Keratinocyte (primary cell): ENCODE data around the gene SRD5A2. TPM values are rescaled to one million over a fixed set of nuclear protein-coding genes. Genes with fewer than 3 reads are reported as not detected.

ENCODE experiments used
- DNase-seq: peaks from one replicate; pipeline ENCODE4 v3.0.0-alpha.2; 2011; ENCODE audit warnings: low read depth, missing footprints, low spot score
- FAIRE-seq: peaks from 2 replicates; lab custom pipeline; 2011; peaks lifted over from hg19 to GRCh38; lab: Jason Lieb, UNC
- H2AFZ ChIP-seq: 2 replicates; pipeline ENCODE4 v1.6.0; 2012; ENCODE audit warnings: low read length, control low read depth, inconsistent platforms; ENCODE audit not compliant: control insufficient read depth
- H3K27ac ChIP-seq: 2 replicates; pipeline ENCODE4 v1.5.1; 2011; ENCODE audit warnings: low read length; ENCODE audit not compliant: control insufficient read depth, insufficient read depth
- H3K27me3 ChIP-seq: 3 replicates; pipeline ENCODE4 v1.6.0; 2011; ENCODE audit warnings: low read length; ENCODE audit not compliant: control insufficient read depth, insufficient read depth; ENCODE audit errors: extremely low read depth
- H3K36me3 ChIP-seq, 2 experiments: 2 replicates in 1 of 2; 3 replicates in 1 of 2; pipeline ENCODE4 v1.5.1; 2011; ENCODE audit warnings: low read length in 2 of 2, mild to moderate bottlenecking in 1 of 2; ENCODE audit not compliant: control insufficient read depth in 2 of 2, insufficient read depth in 2 of 2; ENCODE audit errors: extremely low read depth in 1 of 2
- H3K4me1 ChIP-seq: 3 replicates; pipeline ENCODE4 v1.5.1; 2011; ENCODE audit warnings: low read length; ENCODE audit not compliant: control insufficient read depth, insufficient read depth; ENCODE audit errors: extremely low read depth
- H3K4me2 ChIP-seq: 3 replicates; pipeline ENCODE4 v1.6.0; 2011; ENCODE audit warnings: low read depth, low read length; ENCODE audit not compliant: control insufficient read depth, insufficient read depth; ENCODE audit errors: extremely low read depth
- H3K4me3 ChIP-seq, 3 experiments: fragments of 200-600 bp in 1 of 3; sonication (generic) in 1 of 3; 2 replicates in 2 of 3; 3 replicates in 1 of 3; pipeline ENCODE4 v1.5.1; 2011 to 2016; ENCODE audit warnings: low read length in 3 of 3, mild to moderate bottlenecking in 3 of 3, control low read depth in 2 of 3, inconsistent platforms in 1 of 3, low read depth in 1 of 3, mixed read lengths in 1 of 3, mixed run types in 1 of 3, moderate library complexity in 1 of 3; ENCODE audit not compliant: control insufficient read depth in 2 of 3, insufficient read depth in 2 of 3; ENCODE audit errors: extremely low read depth in 1 of 3
- H3K79me2 ChIP-seq: 2 replicates; pipeline ENCODE4 v1.6.0; 2012; ENCODE audit warnings: low read length; ENCODE audit not compliant: control insufficient read depth, insufficient read depth
- H3K9ac ChIP-seq: 3 replicates; pipeline ENCODE4 v1.6.0; 2011; ENCODE audit warnings: low read length; ENCODE audit not compliant: control insufficient read depth, insufficient read depth; ENCODE audit errors: extremely low read depth
- H3K9me1 ChIP-seq: 3 replicates; pipeline ENCODE4 v1.6.0; 2011; ENCODE audit warnings: low read length; ENCODE audit not compliant: control insufficient read depth, insufficient read depth; ENCODE audit errors: extremely low read depth
- H3K9me3 ChIP-seq: 2 replicates; pipeline ENCODE4 v1.5.1; 2012; ENCODE audit warnings: low read depth, low read length; ENCODE audit not compliant: control insufficient read depth
- H4K20me1 ChIP-seq: 3 replicates; pipeline ENCODE4 v1.6.0; 2011; ENCODE audit warnings: low read length; ENCODE audit not compliant: control insufficient read depth, insufficient read depth; ENCODE audit errors: extremely low read depth
- EZH2 ChIP-seq: IDR thresholded peaks from one replicate; pipeline ENCODE4 v1.6.1; 2012; ENCODE audit warnings: inconsistent platforms, mild to moderate bottlenecking, low read length, moderate library complexity
- dilution Hi-C: fragments of 300-500 bp; cut with MboI; formaldehyde crosslinking; loops from one replicate; pipeline ENCODE4 v1.7.0; 2020; ENCODE audit warnings: low sequenced_read_pairs; ENCODE audit not compliant: extremely low pct_ligation_motif_present
- polyA plus RNA-seq, 5 experiments: library from polyadenylated mRNA; depleted of rRNA in 3 of 5; stranded (reverse) in 3 of 5; stranded (forward) in 1 of 5; unstranded in 1 of 5; fragments of >200 nt; gene quantifications; 1 replicate in 1 of 5; 2 replicates in 3 of 5; 3 replicates in 1 of 5; pipeline versions ENCODE4 v1.2.1 to v1.2.3, GENCODE V29; 2011 to 2012; ENCODE audit warnings: missing spikeins in 2 of 5, low read depth in 1 of 5, low replicate concordance in 1 of 5
- TF ChIP-seq, protein P1 (sequence below), 3 experiments: IDR thresholded peaks in 1 of 3; conservative IDR thresholded peaks in 1 of 3; optimal IDR thresholded peaks in 1 of 3; 2 replicates in 2 of 3; 3 replicates in 1 of 3; pipeline versions ENCODE3 to v1.5.1; 2011; ENCODE audit warnings: low read length in 3 of 3, mild to moderate bottlenecking in 3 of 3, moderate library complexity in 2 of 3, control low read depth in 1 of 3, inconsistent platforms in 1 of 3; ENCODE audit not compliant: insufficient read depth in 2 of 3; ENCODE audit errors: extremely low read depth in 1 of 3

The SRD5A2 gene
- polyA plus RNA-seq, 1 donor (not counting 4 experiments of a cell fraction or from before 2014, with no cell fraction given): 0.04 TPM

DNA sequence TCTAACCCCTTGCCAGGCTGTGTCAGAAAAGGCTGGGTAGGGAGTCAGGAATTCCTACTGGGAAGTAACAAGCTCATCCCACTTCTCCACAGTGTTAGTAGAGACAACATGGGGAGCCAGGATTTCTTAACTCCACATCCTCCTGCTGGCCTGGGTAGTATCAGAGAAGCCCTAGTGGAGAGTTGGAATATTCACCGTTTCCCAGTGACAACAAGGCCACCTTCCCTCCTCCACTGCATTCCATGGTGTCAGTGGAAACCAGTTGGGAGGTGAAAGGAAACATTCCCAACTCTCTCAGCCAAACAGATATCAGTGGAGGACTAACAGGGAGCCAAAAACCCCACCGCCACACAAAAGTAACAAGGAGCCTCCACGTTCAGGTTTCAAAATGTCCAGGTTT, 41.2 kb downstream of the SRD5A2 start:
- Histone ChIP-seq H3K9me1 (no peaks in the 10 kb centered on the region), H3K4me1 (peaks cover 1% of the 10 kb centered on the region), H3K9ac (no peak overlapping the region), H3K27me3 (peaks cover 4% of the 10 kb centered on the region), H3K79me2 (no peaks in the 10 kb centered on the region), H3K4me2 (no peak overlapping the region), H3K27ac (no peak overlapping the region), H3K36me3 (no peaks in the 10 kb centered on the region), H4K20me1 (no peaks in the 10 kb centered on the region), H2AFZ (no peak overlapping the region), H3K4me3 (no peak overlapping the region), H3K9me3 (no peaks in the 10 kb centered on the region)
- no peak for TF ChIP-seq EZH2
- TF ChIP-seq, protein P1, sequence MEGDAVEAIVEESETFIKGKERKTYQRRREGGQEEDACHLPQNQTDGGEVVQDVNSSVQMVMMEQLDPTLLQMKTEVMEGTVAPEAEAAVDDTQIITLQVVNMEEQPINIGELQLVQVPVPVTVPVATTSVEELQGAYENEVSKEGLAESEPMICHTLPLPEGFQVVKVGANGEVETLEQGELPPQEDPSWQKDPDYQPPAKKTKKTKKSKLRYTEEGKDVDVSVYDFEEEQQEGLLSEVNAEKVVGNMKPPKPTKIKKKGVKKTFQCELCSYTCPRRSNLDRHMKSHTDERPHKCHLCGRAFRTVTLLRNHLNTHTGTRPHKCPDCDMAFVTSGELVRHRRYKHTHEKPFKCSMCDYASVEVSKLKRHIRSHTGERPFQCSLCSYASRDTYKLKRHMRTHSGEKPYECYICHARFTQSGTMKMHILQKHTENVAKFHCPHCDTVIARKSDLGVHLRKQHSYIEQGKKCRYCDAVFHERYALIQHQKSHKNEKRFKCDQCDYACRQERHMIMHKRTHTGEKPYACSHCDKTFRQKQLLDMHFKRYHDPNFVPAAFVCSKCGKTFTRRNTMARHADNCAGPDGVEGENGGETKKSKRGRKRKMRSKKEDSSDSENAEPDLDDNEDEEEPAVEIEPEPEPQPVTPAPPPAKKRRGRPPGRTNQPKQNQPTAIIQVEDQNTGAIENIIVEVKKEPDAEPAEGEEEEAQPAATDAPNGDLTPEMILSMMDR (optimal IDR thresholded peaks at IDR 0.05 in 1 of 3, IDR thresholded peaks at IDR 0.05 in 1 of 3, conservative IDR thresholded peaks at IDR 0.05 in 1 of 3; ENCODE audit: extremely low read depth in 1 of 3, insufficient read depth in 2 of 3, low read length in 3 of 3): no peak
- no peak for DNase-seq
- dilution Hi-C loops: no loop called here
- no peak for FAIRE-seq

DNA sequence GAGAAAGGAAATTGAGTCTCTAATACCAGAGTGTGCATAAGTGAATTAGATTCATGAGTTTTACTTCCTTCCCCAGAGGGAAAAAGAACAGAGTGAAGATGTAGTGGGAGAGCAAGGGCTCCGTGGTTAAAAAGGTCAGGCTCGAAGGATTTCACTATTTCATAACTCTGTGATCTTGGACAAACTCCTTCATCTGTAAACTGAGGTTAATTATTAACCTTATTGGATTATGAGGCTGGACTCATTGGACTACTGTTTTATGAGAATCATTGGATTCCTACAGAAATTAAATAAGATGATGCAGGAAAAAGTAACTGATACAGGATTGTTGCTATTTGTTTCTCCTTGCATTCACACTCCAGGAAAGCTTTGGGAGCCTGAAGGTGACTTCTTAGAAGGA, 45.0 kb downstream of the SRD5A2 start:
- Histone ChIP-seq H3K36me3 (no peaks in the 10 kb centered on the region), H3K9ac (no peak overlapping the region), H3K4me1 (peaks cover 3% of the 10 kb centered on the region), H3K4me3 (no peak overlapping the region), H3K79me2 (no peaks in the 10 kb centered on the region), H3K27me3 (peaks cover 4% of the 10 kb centered on the region), H3K4me2 (no peak overlapping the region), H3K27ac (no peak overlapping the region), H2AFZ (no peak overlapping the region), H3K9me1 (no peaks in the 10 kb centered on the region), H4K20me1 (no peaks in the 10 kb centered on the region), H3K9me3 (no peaks in the 10 kb centered on the region)
- dilution Hi-C loops: no loop called here
- no peak for DNase-seq
- no peak for TF ChIP-seq EZH2
- TF ChIP-seq, protein P1 (optimal IDR thresholded peaks at IDR 0.05 in 1 of 3, IDR thresholded peaks at IDR 0.05 in 1 of 3, conservative IDR thresholded peaks at IDR 0.05 in 1 of 3; ENCODE audit: extremely low read depth in 1 of 3, insufficient read depth in 2 of 3, low read length in 3 of 3): no peak
- no peak for FAIRE-seq
